ENCODE data around the gene ANKRD33. TPM values are rescaled to one million over a fixed set of nuclear protein-coding genes. Genes with fewer than 3 reads are reported as not detected.

The ANKRD33 gene
- total RNA-seq, 1 donor from 2014 or later, result not detected

DNA sequence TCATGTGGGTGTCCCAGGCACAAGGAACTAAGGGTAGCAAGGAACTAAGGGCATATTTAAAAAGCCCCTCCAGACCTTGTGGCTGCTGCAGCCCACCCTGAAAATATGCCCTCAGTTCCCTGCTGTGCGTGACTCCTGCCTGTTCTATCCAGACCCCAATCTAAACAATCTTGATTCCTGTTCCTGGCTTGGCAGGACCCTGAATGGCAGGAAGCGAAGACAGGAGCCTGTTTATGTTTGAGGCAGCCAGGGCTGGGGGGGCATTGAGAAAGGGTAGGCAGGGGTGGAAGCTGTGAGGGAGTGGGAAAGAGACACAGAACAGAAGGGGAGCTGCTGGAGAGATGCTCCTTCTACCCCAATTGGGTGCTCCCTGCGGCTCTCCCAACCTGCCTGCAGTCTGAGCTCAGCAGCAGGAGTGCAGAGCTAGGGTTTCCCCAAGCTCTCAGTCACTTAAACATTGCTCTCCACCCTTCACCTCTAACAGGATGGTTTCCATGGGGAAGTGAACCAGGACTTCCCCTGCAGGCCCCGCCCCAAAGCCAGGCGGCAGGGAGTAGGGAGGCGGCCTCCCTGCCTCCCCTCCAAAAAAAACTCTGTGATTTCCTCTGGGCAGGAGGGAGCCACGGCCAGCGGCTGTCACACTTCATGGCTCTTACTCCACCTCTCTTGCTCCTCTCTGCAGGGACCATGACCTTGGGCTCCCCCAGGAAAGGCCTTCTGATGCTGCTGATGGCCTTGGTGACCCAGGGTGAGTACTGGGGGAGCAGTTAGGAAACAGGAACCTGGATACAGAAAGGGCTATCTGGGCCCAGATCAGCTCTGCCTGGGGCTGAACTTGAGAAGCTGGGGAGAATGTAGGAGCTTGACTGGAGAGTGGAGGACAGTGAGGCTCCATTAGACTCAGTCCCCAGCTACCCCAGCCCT is 24.1 kb downstream of the ANKRD33 start:
- H3K27me3 Mint-ChIP-seq (ENCODE audit: unreplicated experiment), result peaks cover 5% of the 10 kb centered on the region
- H3K9me3 Mint-ChIP-seq (ENCODE audit: unreplicated experiment), result peaks cover 2% of the 10 kb centered on the region
- H3K27ac Mint-ChIP-seq (ENCODE audit: unreplicated experiment), result no peak overlapping the region
- no peak for TF ChIP-seq CTCF (IDR thresholded peaks at IDR 0.05; ENCODE audit: partially characterized antibody, unreplicated experiment)
- H3K4me3 Mint-ChIP-seq (ENCODE audit: unreplicated experiment), result no peak overlapping the region
- DNase-seq, result no peak
- H3K36me3 Mint-ChIP-seq (ENCODE audit: unreplicated experiment), result no peaks in the 10 kb centered on the region
- H3K4me1 Mint-ChIP-seq (ENCODE audit: low read depth, unreplicated experiment), result peaks cover 4% of the 10 kb centered on the region

DNA sequence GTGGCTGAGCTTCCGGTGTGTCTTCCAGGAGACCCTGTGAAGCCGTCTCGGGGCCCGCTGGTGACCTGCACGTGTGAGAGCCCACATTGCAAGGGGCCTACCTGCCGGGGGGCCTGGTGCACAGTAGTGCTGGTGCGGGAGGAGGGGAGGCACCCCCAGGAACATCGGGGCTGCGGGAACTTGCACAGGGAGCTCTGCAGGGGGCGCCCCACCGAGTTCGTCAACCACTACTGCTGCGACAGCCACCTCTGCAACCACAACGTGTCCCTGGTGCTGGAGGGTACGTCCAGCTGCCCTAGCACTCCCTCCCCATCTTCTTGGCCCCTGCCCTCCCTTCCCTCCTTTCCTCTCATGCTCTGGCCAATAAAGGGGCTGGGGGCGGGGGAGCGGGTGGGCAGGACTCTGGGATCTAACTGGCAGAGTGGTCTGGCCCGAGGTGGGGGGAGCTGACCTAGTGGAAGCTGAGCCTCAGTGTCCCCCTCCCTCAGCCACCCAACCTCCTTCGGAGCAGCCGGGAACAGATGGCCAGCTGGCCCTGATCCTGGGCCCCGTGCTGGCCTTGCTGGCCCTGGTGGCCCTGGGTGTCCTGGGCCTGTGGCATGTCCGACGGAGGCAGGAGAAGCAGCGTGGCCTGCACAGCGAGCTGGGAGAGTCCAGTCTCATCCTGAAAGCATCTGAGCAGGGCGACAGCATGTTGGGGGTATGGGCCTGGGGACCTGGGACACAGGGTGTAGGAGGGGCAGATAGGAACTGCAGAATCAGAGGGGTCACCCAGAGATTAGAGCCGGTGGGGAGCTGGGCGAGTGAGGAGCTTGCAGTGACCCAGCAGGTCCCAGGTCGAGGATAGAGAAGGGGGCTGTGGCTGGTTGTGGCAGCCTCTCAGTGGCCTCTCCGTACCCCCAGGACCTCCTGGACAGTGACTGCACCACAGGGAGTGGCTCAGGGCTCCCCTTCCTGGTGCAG is 25.4 kb downstream of the ANKRD33 start:
- peaks cover 2% of the 10 kb centered on the region for H3K9me3 Mint-ChIP-seq (ENCODE audit: unreplicated experiment)
- peaks cover 5% of the 10 kb centered on the region for H3K4me1 Mint-ChIP-seq (ENCODE audit: low read depth, unreplicated experiment)
- H3K36me3 Mint-ChIP-seq (ENCODE audit: unreplicated experiment), result no peaks in the 10 kb centered on the region
- no peak for TF ChIP-seq CTCF (IDR thresholded peaks at IDR 0.05; ENCODE audit: partially characterized antibody, unreplicated experiment)
- no peak overlapping the region for H3K4me3 Mint-ChIP-seq (ENCODE audit: unreplicated experiment)
- no peak overlapping the region for H3K27ac Mint-ChIP-seq (ENCODE audit: unreplicated experiment)
- no peak for DNase-seq
- H3K27me3 Mint-ChIP-seq (ENCODE audit: unreplicated experiment), result peaks cover 5% of the 10 kb centered on the region

GRCh38 chr12:51914034-51914923 is 26.4 kb downstream of the ANKRD33 start:
- H3K27ac Mint-ChIP-seq (ENCODE audit: unreplicated experiment), result no peak overlapping the region
- no peak for TF ChIP-seq CTCF (IDR thresholded peaks at IDR 0.05; ENCODE audit: partially characterized antibody, unreplicated experiment)

DNA sequence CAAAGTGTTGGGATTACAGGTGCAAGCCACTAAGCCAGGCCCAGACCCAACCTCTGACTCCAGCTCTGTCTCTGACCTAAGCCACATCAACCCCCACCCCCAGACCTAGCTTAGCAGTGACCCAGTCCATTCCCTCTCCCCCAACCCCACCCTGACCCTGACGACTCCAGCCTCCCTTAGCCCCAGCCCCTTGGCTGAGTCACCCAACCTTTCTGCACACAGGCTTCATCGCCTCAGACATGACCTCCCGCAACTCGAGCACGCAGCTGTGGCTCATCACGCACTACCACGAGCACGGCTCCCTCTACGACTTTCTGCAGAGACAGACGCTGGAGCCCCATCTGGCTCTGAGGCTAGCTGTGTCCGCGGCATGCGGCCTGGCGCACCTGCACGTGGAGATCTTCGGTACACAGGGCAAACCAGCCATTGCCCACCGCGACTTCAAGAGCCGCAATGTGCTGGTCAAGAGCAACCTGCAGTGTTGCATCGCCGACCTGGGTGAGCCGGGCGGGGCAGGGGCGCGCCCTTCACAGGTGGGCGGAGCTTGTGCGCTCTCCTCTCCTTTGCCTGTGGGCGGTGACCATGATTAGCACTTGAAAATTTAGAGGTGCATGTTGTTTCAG is 27.2 kb downstream of the ANKRD33 start:
- Mint-ChIP-seq H3K27me3 (ENCODE audit: unreplicated experiment) (peaks cover 2% of the 10 kb centered on the region), H3K9me3 (ENCODE audit: unreplicated experiment) (peaks cover 2% of the 10 kb centered on the region), H3K4me3 (ENCODE audit: unreplicated experiment) (no peak overlapping the region), H3K27ac (ENCODE audit: unreplicated experiment) (no peak overlapping the region), H3K4me1 (ENCODE audit: low read depth, unreplicated experiment) (peaks cover 11% of the 10 kb centered on the region), H3K36me3 (ENCODE audit: unreplicated experiment) (no peaks in the 10 kb centered on the region)
- no peak for DNase-seq
- no peak for TF ChIP-seq CTCF (IDR thresholded peaks at IDR 0.05; ENCODE audit: partially characterized antibody, unreplicated experiment)

More at GRCh38 chr12:51914034-51914923, 26.4 kb downstream of the ANKRD33 start:
- Mint-ChIP-seq H3K4me3 (ENCODE audit: unreplicated experiment) (no peak overlapping the region), H3K27me3 (ENCODE audit: unreplicated experiment) (peaks cover 2% of the 10 kb centered on the region), H3K4me1 (ENCODE audit: low read depth, unreplicated experiment) (peaks cover 9% of the 10 kb centered on the region), H3K9me3 (ENCODE audit: unreplicated experiment) (peaks cover 2% of the 10 kb centered on the region), H3K36me3 (ENCODE audit: unreplicated experiment) (no peaks in the 10 kb centered on the region)
- DNase-seq, result no peak

Data from glutamatergic neuron (in vitro differentiated cells).